GM12878 (cell line): ENCODE measurements around the gene SOX2. TPM values are rescaled to one million over a fixed set of nuclear protein-coding genes. Genes with fewer than 3 reads are reported as not detected.

ENCODE experiments used
- ATAC-seq: fragments of 200-7000 bp; cut with Tn5 transposase; 3 replicates; pipeline ENCODE4 v1.9.1; 2020; ENCODE audit warnings: mild to moderate bottlenecking, moderate library complexity
- BruUV-seq: library from RNA; stranded (reverse); fragments of 400-500 nt; replicated peaks from 2 replicates; lab custom pipeline; 2021; lab: Mats Ljungman, UMichigan
- CTCF ChIA-PET: fragments of 300-600 bp; sonication (Branson Sonifier 250); formaldehyde crosslinking; extraction: SDS; loops from one replicate; lab custom pipeline; 2021; ENCODE audit warnings: inconsistent platforms; lab: Yijun Ruan, JAX
- POLR2A ChIA-PET: fragments of 350-600 bp; formaldehyde crosslinking; extraction: SDS; loops from one replicate; lab custom pipeline; 2021; ENCODE audit warnings: inconsistent platforms; lab: Charles Lee
- RAD21 ChIA-PET: fragments of 300-600 bp; sonication (Branson Sonifier 250); formaldehyde crosslinking; loops from one replicate; lab custom pipeline; 2023; ENCODE audit warnings: antibody characterized with exemption; ENCODE audit not compliant: unreplicated experiment; lab: Charles Lee
- SMC1A ChIA-PET: fragments of 300-600 bp; sonication (Branson Sonifier 250); formaldehyde crosslinking; loops from one replicate; lab custom pipeline; 2023; ENCODE audit not compliant: unreplicated experiment, uncharacterized antibody; lab: Charles Lee
- DNase-seq: peaks from one replicate; pipeline ENCODE4 v3.0.0-alpha.2; 2011; ENCODE audit warnings: low read depth, low spot score
- FAIRE-seq: peaks from 3 replicates; lab custom pipeline; 2011; peaks lifted over from hg19 to GRCh38; lab: Jason Lieb, UNC
- H2AFZ ChIP-seq: 2 replicates; pipeline ENCODE4 v1.6.0; 2011; ENCODE audit warnings: low read depth, low read length, control low read depth; ENCODE audit not compliant: control insufficient read depth
- H3K27ac ChIP-seq: 2 replicates; pipeline ENCODE4 v1.5.1; 2011; ENCODE audit warnings: control low read depth; ENCODE audit not compliant: control insufficient read depth, insufficient read depth
- H3K27me3 ChIP-seq, 2 experiments: replicated peaks in 1 of 2; 2 replicates each; pipeline versions ENCODE4 v1.6.0 to v1.6.1; 2011; ENCODE audit warnings: low read length in 1 of 2; ENCODE audit not compliant: control insufficient read depth in 2 of 2, insufficient read depth in 2 of 2
- H3K36me3 ChIP-seq, 2 experiments: 2 replicates each; pipeline ENCODE4 v1.5.1; 2011; ENCODE audit warnings: low read length in 1 of 2; ENCODE audit not compliant: control insufficient read depth in 2 of 2, insufficient read depth in 2 of 2
- H3K4me1 ChIP-seq: 2 replicates; pipeline ENCODE4 v1.6.1; 2011; ENCODE audit warnings: mild to moderate bottlenecking, low read length, moderate library complexity, mixed read lengths; ENCODE audit not compliant: control insufficient read depth, insufficient read depth
- H3K4me2 ChIP-seq: 2 replicates; pipeline ENCODE4 v1.6.0; 2011; ENCODE audit warnings: control low read depth; ENCODE audit not compliant: control insufficient read depth, insufficient read depth
- H3K4me3 ChIP-seq: fragments of 200-600 bp; sonication (generic); 2 replicates; pipeline ENCODE4 v1.5.1; 2016
- H3K79me2 ChIP-seq: 2 replicates; pipeline ENCODE4 v1.6.0; 2011; ENCODE audit warnings: low read length; ENCODE audit not compliant: control insufficient read depth, insufficient read depth
- H3K9ac ChIP-seq: 2 replicates; pipeline ENCODE4 v1.8.0; 2011; ENCODE audit warnings: low read length, control low read depth, mixed read lengths; ENCODE audit not compliant: control insufficient read depth, insufficient read depth
- H3K9me3 ChIP-seq: replicated peaks from 3 replicates; pipeline ENCODE4 v1.5.1; 2011; ENCODE audit warnings: mild to moderate bottlenecking, low read length; ENCODE audit not compliant: control insufficient read depth, insufficient read depth
- H4K20me1 ChIP-seq: 2 replicates; pipeline ENCODE4 v1.6.0; 2011; ENCODE audit not compliant: control insufficient read depth, insufficient read depth
- CHD1 ChIP-seq: IDR thresholded peaks from 2 replicates; pipeline ENCODE4 v1.6.1; 2012; ENCODE audit warnings: low read depth, low read length, improper control_type of control experiment
- CTCF ChIP-seq, 3 experiments: IDR thresholded peaks in 2 of 3; conservative IDR thresholded peaks in 1 of 3; 2 replicates each; pipeline ENCODE4 v1.5.1; 2011; ENCODE audit warnings: low read depth in 3 of 3, low read length in 3 of 3, mild to moderate bottlenecking in 3 of 3, control low read depth in 2 of 3, moderate library complexity in 2 of 3, inconsistent platforms in 1 of 3, mixed read lengths in 1 of 3; ENCODE audit not compliant: control insufficient read depth in 2 of 3, insufficient read depth in 1 of 3; ENCODE audit errors: extremely low read depth in 1 of 3
- ELK1 ChIP-seq: IDR thresholded peaks from 2 replicates; pipeline ENCODE4 v1.6.1; 2012; ENCODE audit warnings: low read depth, low read length, improper control_type of control experiment
- FOXK2 ChIP-seq: fragments of 450-650 bp; IDR thresholded peaks from 2 replicates; pipeline ENCODE4 v1.6.1; 2017; ENCODE audit warnings: mild to moderate bottlenecking, moderate library complexity
- HDAC6 ChIP-seq: fragments of 200-600 bp; sonication (generic); IDR thresholded peaks from one replicate; pipeline ENCODE4 v1.8.0; 2017; ENCODE audit warnings: antibody characterized with exemption; ENCODE audit not compliant: unreplicated experiment
- IKZF2 ChIP-seq, 2 experiments: fragments of 450-650 bp; IDR thresholded peaks; 2 replicates each; pipeline ENCODE4 v1.6.1; 2017; ENCODE audit warnings: mild to moderate bottlenecking in 2 of 2, moderate library complexity in 2 of 2
- NFXL1 ChIP-seq: fragments of 450-650 bp; IDR thresholded peaks from 2 replicates; pipeline ENCODE4 v1.6.1; 2017; ENCODE audit warnings: antibody characterized with exemption, mild to moderate bottlenecking, borderline replicate concordance
- NRF1 ChIP-seq: conservative IDR thresholded peaks from 2 replicates; pipeline ENCODE4 v1.6.1; 2011; ENCODE audit warnings: mild to moderate bottlenecking, low read depth, low read length, improper control_type of control experiment
- POLR2A ChIP-seq: IDR thresholded peaks from 2 replicates; pipeline ENCODE4 v1.6.1; 2011; ENCODE audit warnings: low read depth, mild to moderate bottlenecking, low read length
- POLR2AphosphoS5 ChIP-seq: IDR thresholded peaks from 2 replicates; pipeline ENCODE4 v1.6.1; 2011; ENCODE audit warnings: mild to moderate bottlenecking, low read length, inconsistent platforms
- POU2F2 ChIP-seq: IDR thresholded peaks from 3 replicates; pipeline ENCODE4 v1.6.1; 2011; ENCODE audit warnings: low read depth, mild to moderate bottlenecking, low read length, borderline replicate concordance
- RBBP5 ChIP-seq: fragments of 200-600 bp; sonication (generic); conservative IDR thresholded peaks from 2 replicates; pipeline ENCODE4 v1.6.1; 2016
- SIN3A ChIP-seq: IDR thresholded peaks from 2 replicates; pipeline ENCODE4 v1.6.1; 2012; ENCODE audit warnings: low read depth, low read length, improper control_type of control experiment
- SMAD1 ChIP-seq: fragments of 450-650 bp; IDR thresholded peaks from 2 replicates; pipeline ENCODE4 v1.6.1; 2018; ENCODE audit warnings: mild to moderate bottlenecking, low read depth; ENCODE audit not compliant: partially characterized antibody
- SMAD5 ChIP-seq: IDR thresholded peaks from 2 replicates; pipeline ENCODE4 v1.6.1; 2016; ENCODE audit warnings: antibody characterized with exemption, low read depth
- SREBF2 ChIP-seq: IDR thresholded peaks from 2 replicates; pipeline ENCODE4 v1.6.1; 2012; ENCODE audit warnings: mild to moderate bottlenecking, low read length
- ZBTB4 ChIP-seq: fragments of 450-650 bp; formaldehyde crosslinking; IDR thresholded peaks from 2 replicates; pipeline ENCODE4 v1.4.0; 2022; ENCODE audit warnings: mild to moderate bottlenecking, moderate library complexity
- ZNF207 ChIP-seq: fragments of 450-650 bp; IDR thresholded peaks from 2 replicates; pipeline ENCODE4 v1.6.1; 2014; ENCODE audit warnings: antibody characterized with exemption, mild to moderate bottlenecking, borderline replicate concordance
- WGBS: methylation state at CpG from one replicate; pipeline ENCODE4 v1.1.6; 2016; ENCODE audit warnings: low lambda C conversion rate; ENCODE audit not compliant: insufficient replicate concordance, insufficient coverage; ENCODE audit errors: missing lambda C conversion rate; 5-methylcytosine and 5-hydroxymethylcytosine counted together
- in situ Hi-C: fragments of 300-500 bp; cut with MboI; formaldehyde crosslinking; loops from 9 replicates; pipeline ENCODE4 v1.14.3; 2018; ENCODE audit warnings: mixed read lengths
- intact Hi-C: fragments of 100-400 bp; cut with micrococcal nuclease; formaldehyde crosslinking; loops from one replicate; pipeline ENCODE4 v1.14.2; 2022; ENCODE audit not compliant: unreplicated experiment
- polyA plus RNA-seq, 11 experiments: library from polyadenylated mRNA; depleted of rRNA in 4 of 11; unstranded in 6 of 11; stranded (reverse) in 5 of 11; fragments of >200 nt; fragmentation: Nextera tagmentation in 4 of 11; fragmentation: Illumina TruSeq in 1 of 11; extraction: Ambion mirVana in 4 of 11; extraction: Trizol in 1 of 11; gene quantifications; 1 replicate in 1 of 11; 2 replicates in 10 of 11; pipeline versions ENCODE4 v1.2.1 to v1.2.3, GENCODE V29; 2011 to 2016; ENCODE audit warnings: inconsistent platforms in 2 of 11, missing spikeins in 2 of 11, low read depth in 1 of 11
- total RNA-seq, 4 experiments: library from RNA; depleted of rRNA in 3 of 4; stranded (reverse); fragments of >200 nt in 3 of 4; fragmentation: Illumina TruSeq in 1 of 4; extraction: Trizol in 1 of 4; gene quantifications; 2 replicates each; pipeline versions ENCODE4 v1.2.1 to v1.2.3, GENCODE V29; 2013 to 2021
- TF ChIP-seq, protein P1 (sequence below): fragments of 450-650 bp; conservative IDR thresholded peaks from 2 replicates; pipeline ENCODE4 v1.6.1; 2017; ENCODE audit warnings: mild to moderate bottlenecking, moderate library complexity

The SOX2 gene
- total and polyA plus RNA-seq, 10 of the 15 experiments (the other 5 are each of a cell fraction or from before 2014, with no cell fraction given): 0.06 to 0.10 (median 0.07) TPM; not detected in 6

- BruUV-seq: no TSS peak
- no peak for DNase-seq
- no peak overlapping the region for H3K9ac ChIP-seq
- WGBS: 3% methylated on average over 3 of the region's 3 CpGs
- ATAC-seq: no peak
- ChIA-PET RAD21 (no interaction called here), POLR2A (no interaction called here), SMC1A (no interaction called here), CTCF (no interaction called here)
- H2AFZ ChIP-seq: no peak overlapping the region
- H3K27me3 ChIP-seq: no peaks in the 10 kb centered on the region; a peak in 2 of 4 replicates
- no peaks in the 10 kb centered on the region for H4K20me1 ChIP-seq
- H3K4me2 ChIP-seq: no peak overlapping the region
- H3K36me3 ChIP-seq: no peaks in the 10 kb centered on the region
- intact Hi-C loops (no loop called here), in situ Hi-C loops (no loop called here)
- H3K79me2 ChIP-seq: no peaks in the 10 kb centered on the region
- no peaks in the 10 kb centered on the region for H3K9me3 ChIP-seq
- FAIRE-seq: no peak
- no peaks in the 10 kb centered on the region for H3K4me1 ChIP-seq
- H3K27ac ChIP-seq: no peak overlapping the region
- H3K4me3 ChIP-seq: no peak overlapping the region
- TF ChIP-seq CTCF (IDR thresholded peaks at IDR 0.05 in 2 of 3, conservative IDR thresholded peaks at IDR 0.05 in 1 of 3; ENCODE audit: control insufficient read depth in 2 of 3, extremely low read depth in 1 of 3, insufficient read depth in 1 of 3, low read depth in 3 of 3, low read length in 3 of 3) (no peak), NRF1 (no peak), FOXK2 (no peak), RBBP5 (no peak), POU2F2 (no peak), CHD1 (no peak), SMAD5 (no peak), SREBF2 (no peak), POLR2AphosphoS5 (no peak), SMAD1 (no peak), ZBTB4 (no peak), ELK1 (no peak), NFXL1 (no peak), ZNF207 (no peak), HDAC6 (no peak), POLR2A (no peak), SIN3A (no peak), IKZF2 (IDR thresholded peaks at IDR 0.05) (no peak)
- TF ChIP-seq, protein P1, sequence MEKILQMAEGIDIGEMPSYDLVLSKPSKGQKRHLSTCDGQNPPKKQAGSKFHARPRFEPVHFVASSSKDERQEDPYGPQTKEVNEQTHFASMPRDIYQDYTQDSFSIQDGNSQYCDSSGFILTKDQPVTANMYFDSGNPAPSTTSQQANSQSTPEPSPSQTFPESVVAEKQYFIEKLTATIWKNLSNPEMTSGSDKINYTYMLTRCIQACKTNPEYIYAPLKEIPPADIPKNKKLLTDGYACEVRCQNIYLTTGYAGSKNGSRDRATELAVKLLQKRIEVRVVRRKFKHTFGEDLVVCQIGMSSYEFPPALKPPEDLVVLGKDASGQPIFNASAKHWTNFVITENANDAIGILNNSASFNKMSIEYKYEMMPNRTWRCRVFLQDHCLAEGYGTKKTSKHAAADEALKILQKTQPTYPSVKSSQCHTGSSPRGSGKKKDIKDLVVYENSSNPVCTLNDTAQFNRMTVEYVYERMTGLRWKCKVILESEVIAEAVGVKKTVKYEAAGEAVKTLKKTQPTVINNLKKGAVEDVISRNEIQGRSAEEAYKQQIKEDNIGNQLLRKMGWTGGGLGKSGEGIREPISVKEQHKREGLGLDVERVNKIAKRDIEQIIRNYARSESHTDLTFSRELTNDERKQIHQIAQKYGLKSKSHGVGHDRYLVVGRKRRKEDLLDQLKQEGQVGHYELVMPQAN: no peak
Measured at GRCh38 chr3:181755959-181756358, 44.2 kb downstream of the SOX2 start.
